ENCODE results near the gene ZNF511.

- TF ChIP-seq CTCF (IDR thresholded peaks at IDR 0.05; ENCODE audit: insufficient read depth, low read length, poor library complexity, severe bottlenecking) (no peak), EZH2phosphoT487 (conservative IDR thresholded peaks at IDR 0.05; ENCODE audit: low read length) (no peak)
Measured at GRCh38 chr10:133308421-133309099, at the start of gene ZNF511, which contains the start of gene TUBGCP2.

Measured in SU-DHL-6 (cell line).